GM11168 (cell line): ENCODE results near the gene ST3GAL4.

Experiments used
- in situ Hi-C: fragments of 300-500 bp; cut with MboI; formaldehyde crosslinking; loops from one replicate; pipeline ENCODE4 v1.12.0; 2022; ENCODE audit warnings: low sequenced_read_pairs; ENCODE audit not compliant: unreplicated experiment

Gene ST3GAL4

GRCh38 chr11:126418887-126419286, 63.4 kb downstream of the ST3GAL4 start:
- in situ Hi-C loops: no loop called here

GRCh38 chr11:126419801-126420697, 64.6 kb downstream of the ST3GAL4 start:
- in situ Hi-C loops: loop anchor here (10.0 kb wide), 1 partner anchor 55 kb away; no protein-coding TSS in a partner anchor

GRCh38 chr11:126420698-126421256, 65.3 kb downstream of the ST3GAL4 start:
- in situ Hi-C loops: loop anchor here (10.0 kb wide), 1 partner anchor 54 kb away; no protein-coding TSS in a partner anchor

GRCh38 chr11:126421271-126421671, 65.8 kb downstream of the ST3GAL4 start:
- in situ Hi-C loops: loop anchor here (10.0 kb wide), 1 partner anchor 54 kb away; no protein-coding TSS in a partner anchor

- in situ Hi-C loops: loop anchor here (10.0 kb wide), 1 partner anchor 52 kb away; no protein-coding TSS in a partner anchor
Observed at GRCh38 chr11:126422446-126422845, 67.0 kb downstream of the ST3GAL4 start.

- in situ Hi-C loops: loop anchor here (10.0 kb wide), 1 partner anchor 52 kb away; no protein-coding TSS in a partner anchor
Observed at GRCh38 chr11:126423154-126423553, 67.7 kb downstream of the ST3GAL4 start.

- in situ Hi-C loops: loop anchor here (10.0 kb wide), 1 partner anchor 51 kb away; no protein-coding TSS in a partner anchor
Observed at GRCh38 chr11:126423743-126424142, 68.3 kb downstream of the ST3GAL4 start.

- in situ Hi-C loops: loop anchor here (10.0 to 25.0 kb wide), 2 partner anchors 50 to 913 kb away; no protein-coding TSS in a partner anchor
Observed at GRCh38 chr11:126424471-126425039, 69.1 kb downstream of the ST3GAL4 start.

GRCh38 chr11:126426106-126426505, 70.6 kb downstream of the ST3GAL4 start:
- in situ Hi-C loops: loop anchor here (10.0 to 25.0 kb wide), 2 partner anchors 49 to 911 kb away; no protein-coding TSS in a partner anchor

- in situ Hi-C loops: loop anchor here (10.0 to 25.0 kb wide), 2 partner anchors 48 to 910 kb away; no protein-coding TSS in a partner anchor
Observed at GRCh38 chr11:126426820-126427749, 71.6 kb downstream of the ST3GAL4 start.

GRCh38 chr11:126430581-126431335, 75.3 kb downstream of the ST3GAL4 start:
- in situ Hi-C loops: loop anchor here (25.0 kb wide), 1 partner anchor 907 kb away; no protein-coding TSS in a partner anchor

- in situ Hi-C loops: loop anchor here (25.0 kb wide), 1 partner anchor 906 kb away; no protein-coding TSS in a partner anchor
Observed at GRCh38 chr11:126431401-126432064, 76.0 kb downstream of the ST3GAL4 start.

- in situ Hi-C loops: loop anchor here (25.0 kb wide), 1 partner anchor 905 kb away; no protein-coding TSS in a partner anchor
Observed at GRCh38 chr11:126432065-126432461, 76.6 kb downstream of the ST3GAL4 start.

GRCh38 chr11:126432525-126432924, 77.0 kb downstream of the ST3GAL4 start:
- in situ Hi-C loops: loop anchor here (25.0 kb wide), 1 partner anchor 905 kb away; no protein-coding TSS in a partner anchor

GRCh38 chr11:126433244-126433846, 77.9 kb downstream of the ST3GAL4 start:
- in situ Hi-C loops: loop anchor here (25.0 kb wide), 1 partner anchor 904 kb away; no protein-coding TSS in a partner anchor

GRCh38 chr11:126433989-126434949, 78.8 kb downstream of the ST3GAL4 start:
- in situ Hi-C loops: loop anchor here (25.0 kb wide), 1 partner anchor 903 kb away; no protein-coding TSS in a partner anchor
